Measurements from ENCODE around the gene PDE7B. TPM values are rescaled to one million over a fixed set of nuclear protein-coding genes. Genes with fewer than 3 reads are reported as not detected.

The PDE7B gene
- total RNA-seq, 2 experiments from 2014 or later = 0.25 to 0.31 TPM

DNA sequence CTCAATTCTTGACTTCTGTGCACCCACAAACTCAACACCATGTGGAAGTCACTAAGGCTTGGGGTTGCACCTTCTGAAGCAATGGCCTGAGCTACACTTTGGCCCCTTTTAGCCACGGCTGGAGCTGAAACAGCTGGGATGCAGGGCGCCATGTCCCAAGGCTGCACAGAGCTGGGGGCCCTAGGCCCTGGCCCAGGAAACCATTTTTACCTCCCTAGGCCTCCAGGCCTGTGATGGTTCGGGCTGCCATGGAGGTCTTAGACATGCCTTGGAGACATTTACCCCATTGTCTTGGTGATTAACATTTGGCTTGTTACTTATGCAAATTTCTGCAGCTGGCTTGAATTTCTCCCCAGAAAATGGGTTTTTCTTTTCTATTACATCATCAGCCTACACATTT lies 311.8 kb downstream of the PDE7B start:
- Mint-ChIP-seq H3K27me3 (ENCODE audit: low read depth) (no peaks in the 10 kb centered on the region), H3K4me1 (ENCODE audit: low read depth) (no peaks in the 10 kb centered on the region), H3K9me3 (peaks cover 9% of the 10 kb centered on the region), H3K36me3 (ENCODE audit: low read depth) (peaks cover 4% of the 10 kb centered on the region), H3K27ac (no peak overlapping the region), H3K4me3 (no peak overlapping the region)
- CTCF ChIA-PET = no interaction called here
- DNase-seq = no peak
- intact Hi-C loops (cut with micrococcal nuclease) = no loop called here

DNA sequence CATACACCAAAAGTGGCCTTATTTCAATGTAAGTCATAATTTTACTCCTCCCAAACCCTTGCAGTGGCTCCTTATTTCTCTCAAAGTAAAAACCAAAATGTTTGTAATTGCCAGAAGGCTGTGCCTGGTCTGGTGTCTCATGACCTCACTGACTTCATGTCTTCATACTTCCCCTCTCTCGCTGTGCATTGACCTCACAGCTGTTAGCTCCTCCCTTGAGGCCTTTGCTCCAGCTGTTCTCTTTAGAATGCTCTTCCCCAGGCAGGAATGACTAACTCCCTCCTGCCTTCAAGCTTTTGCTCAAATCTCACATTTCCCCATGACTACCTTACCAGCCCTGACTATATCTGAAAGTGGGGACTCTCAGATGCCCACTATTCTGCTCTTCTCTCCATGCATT lies 315.3 kb downstream of the PDE7B start:
- intact Hi-C loops (cut with micrococcal nuclease) = no loop called here
- H3K4me1 Mint-ChIP-seq (ENCODE audit: low read depth) = no peaks in the 10 kb centered on the region
- no peak overlapping the region for H3K27ac Mint-ChIP-seq
- H3K9me3 Mint-ChIP-seq = peaks cover 8% of the 10 kb centered on the region
- H3K4me3 Mint-ChIP-seq = no peak overlapping the region
- H3K36me3 Mint-ChIP-seq (ENCODE audit: low read depth) = peaks cover 4% of the 10 kb centered on the region
- CTCF ChIA-PET = interaction anchor here (0.6 kb wide), 1 partner anchor 801 kb away, joined by 3 read pairs; no protein-coding TSS in a partner anchor
- H3K27me3 Mint-ChIP-seq (ENCODE audit: low read depth) = no peaks in the 10 kb centered on the region
- no peak for DNase-seq

DNA sequence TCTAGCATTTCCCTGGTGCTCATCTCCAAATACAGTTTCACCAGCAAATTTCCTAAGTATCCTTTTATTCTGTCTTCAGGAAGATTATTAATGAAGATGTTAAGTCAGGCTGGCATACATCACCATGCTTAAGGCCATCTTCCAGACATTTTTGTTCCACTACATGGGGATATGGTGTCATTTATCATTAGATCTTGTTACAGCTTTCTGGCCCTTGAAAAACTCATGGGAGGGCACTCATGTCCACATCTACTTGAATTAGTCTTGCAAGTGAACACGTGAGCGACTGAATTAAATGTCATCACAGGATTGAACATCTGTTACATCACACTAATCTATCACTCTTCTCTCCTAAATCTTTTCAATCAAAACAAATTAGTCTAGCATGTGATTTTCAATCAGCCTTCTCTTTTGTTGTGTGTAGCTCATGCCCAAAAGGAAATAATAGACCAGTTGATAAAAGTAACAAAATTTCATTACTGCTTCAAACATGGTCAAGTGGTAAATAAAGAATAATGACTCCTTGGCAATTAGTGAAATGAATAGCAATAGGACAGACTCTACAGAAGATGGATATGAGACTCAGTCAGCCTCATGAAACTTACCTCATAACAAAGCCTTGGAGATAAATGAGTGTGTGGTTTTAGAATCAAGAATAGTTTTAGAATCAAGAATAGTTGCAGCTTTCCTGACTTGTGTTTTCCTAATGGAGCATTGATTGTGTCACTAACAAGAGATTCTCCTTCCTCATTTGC lies 318.1 kb downstream of the PDE7B start:
- Mint-ChIP-seq H3K4me3 (no peak overlapping the region), H3K36me3 (ENCODE audit: low read depth) (peaks cover 2% of the 10 kb centered on the region), H3K27ac (no peak overlapping the region), H3K27me3 (ENCODE audit: low read depth) (no peaks in the 10 kb centered on the region), H3K9me3 (peaks cover 5% of the 10 kb centered on the region), H3K4me1 (ENCODE audit: low read depth) (peaks cover 6% of the 10 kb centered on the region)
- intact Hi-C loops (cut with micrococcal nuclease) = no loop called here
- no peak for DNase-seq
- CTCF ChIA-PET = interaction anchor here (0.5 kb wide), 1 partner anchor 43 kb away, joined by 3 read pairs; no protein-coding TSS in a partner anchor

DNA sequence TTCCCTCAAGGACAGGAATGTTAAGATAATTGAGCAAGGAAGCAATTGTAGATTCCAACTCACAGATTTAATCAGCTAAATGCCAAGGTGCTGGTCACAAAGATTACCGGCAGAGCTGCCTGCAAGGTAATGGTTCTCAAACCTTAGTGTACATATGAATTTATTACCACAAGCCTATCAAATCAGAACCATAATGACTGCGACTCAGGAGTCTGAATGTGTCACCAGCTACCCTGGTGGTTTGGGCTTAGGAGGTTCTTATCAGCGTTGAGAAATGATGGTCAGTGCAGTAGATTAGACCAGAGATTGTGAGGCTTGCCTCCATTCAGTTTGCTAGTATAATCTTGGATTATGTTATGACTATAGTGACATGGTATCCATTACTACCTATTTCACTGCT lies 319.7 kb downstream of the PDE7B start:
- H3K4me1 Mint-ChIP-seq (ENCODE audit: low read depth) = peaks cover 6% of the 10 kb centered on the region
- CTCF ChIA-PET = no interaction called here
- H3K36me3 Mint-ChIP-seq (ENCODE audit: low read depth) = peaks cover 2% of the 10 kb centered on the region
- intact Hi-C loops (cut with micrococcal nuclease) = no loop called here
- peaks cover 5% of the 10 kb centered on the region for H3K9me3 Mint-ChIP-seq
- no peak overlapping the region for H3K4me3 Mint-ChIP-seq
- DNase-seq = no peak
- no peaks in the 10 kb centered on the region for H3K27me3 Mint-ChIP-seq (ENCODE audit: low read depth)
- H3K27ac Mint-ChIP-seq = no peak overlapping the region

DNA sequence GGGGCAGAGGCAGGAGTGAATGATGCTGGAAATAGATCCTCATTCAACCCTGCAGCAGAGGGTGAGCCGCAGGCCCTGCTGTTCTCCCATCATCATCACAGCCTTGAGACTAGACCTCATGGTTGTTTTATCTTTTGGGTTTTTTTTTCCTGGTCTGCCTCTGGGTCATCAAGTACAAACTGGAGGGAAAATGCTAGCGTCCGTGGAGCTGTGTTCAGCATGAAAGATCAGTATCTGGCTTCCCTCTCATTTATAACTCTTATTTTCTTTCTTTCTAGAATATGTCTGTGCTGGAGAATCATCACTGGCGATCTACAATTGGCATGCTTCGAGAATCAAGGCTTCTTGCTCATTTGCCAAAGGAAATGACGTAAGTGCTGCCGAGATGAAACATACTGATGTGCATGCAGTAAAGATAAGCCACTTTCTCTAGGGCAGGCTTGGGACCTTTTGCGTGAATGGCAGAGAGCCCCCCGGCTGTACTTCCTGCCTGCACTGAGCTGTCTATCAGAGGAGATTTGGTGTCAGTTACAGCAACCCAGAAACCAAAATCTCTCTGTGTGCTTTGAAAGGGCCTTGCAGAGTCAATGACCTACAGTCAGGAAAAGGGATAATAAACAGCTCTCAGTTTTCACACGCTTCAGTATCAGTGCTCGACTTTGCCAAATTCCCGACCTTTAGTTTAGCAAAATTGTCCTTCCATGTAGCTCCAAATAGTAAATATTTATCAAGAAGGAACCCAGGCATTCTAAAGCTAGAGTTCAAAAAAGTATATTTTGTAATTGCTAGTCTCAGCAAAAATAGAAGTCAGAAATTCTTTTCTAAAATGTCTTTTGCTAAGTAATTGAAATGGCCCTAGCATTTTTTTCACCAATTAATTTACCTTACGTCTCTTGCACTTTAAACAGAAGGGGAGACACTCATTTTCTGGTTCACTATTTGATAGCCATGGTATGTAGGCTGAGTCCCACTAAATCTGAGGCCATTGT lies 322.3 kb downstream of the PDE7B start:
- H3K9me3 Mint-ChIP-seq = no peaks in the 10 kb centered on the region
- no peak overlapping the region for H3K4me3 Mint-ChIP-seq
- CTCF ChIA-PET = interaction anchor here (0.6 kb wide), 1 partner anchor 914 kb away, joined by 4 read pairs; no protein-coding TSS in a partner anchor
- intact Hi-C loops (cut with micrococcal nuclease) = no loop called here
- no peak overlapping the region for H3K27ac Mint-ChIP-seq
- H3K27me3 Mint-ChIP-seq (ENCODE audit: low read depth) = no peaks in the 10 kb centered on the region
- peaks cover 6% of the 10 kb centered on the region for H3K4me1 Mint-ChIP-seq (ENCODE audit: low read depth)
- DNase-seq = peak; percentile 31
- no peaks in the 10 kb centered on the region for H3K36me3 Mint-ChIP-seq (ENCODE audit: low read depth)

DNA sequence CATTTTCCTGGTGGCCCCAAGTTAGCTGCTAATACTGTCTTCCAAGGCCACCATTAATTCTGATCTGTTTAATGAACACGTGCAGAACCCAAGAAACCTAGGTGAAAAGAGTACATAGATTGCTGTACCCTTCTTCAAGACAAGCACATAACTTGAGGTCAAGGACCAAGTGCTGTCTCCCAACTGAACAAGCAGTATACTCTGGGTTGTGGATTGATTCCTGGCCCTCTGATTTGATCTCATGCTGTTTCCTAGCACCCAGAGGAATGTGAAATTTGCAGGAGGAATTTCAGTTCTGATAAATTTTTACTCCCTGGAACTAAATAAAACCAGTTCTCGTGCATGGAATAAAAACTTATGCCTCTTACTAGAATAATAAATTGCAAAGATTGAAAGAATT lies 323.0 kb downstream of the PDE7B start:
- no peak for DNase-seq
- H3K4me3 Mint-ChIP-seq = no peak overlapping the region
- CTCF ChIA-PET = interaction anchor here (0.6 kb wide), 1 partner anchor 915 kb away, joined by 4 read pairs; no protein-coding TSS in a partner anchor
- H3K27me3 Mint-ChIP-seq (ENCODE audit: low read depth) = no peaks in the 10 kb centered on the region
- peaks cover 6% of the 10 kb centered on the region for H3K4me1 Mint-ChIP-seq (ENCODE audit: low read depth)
- H3K36me3 Mint-ChIP-seq (ENCODE audit: low read depth) = no peaks in the 10 kb centered on the region
- H3K9me3 Mint-ChIP-seq = no peaks in the 10 kb centered on the region
- intact Hi-C loops (cut with micrococcal nuclease) = no loop called here
- no peak overlapping the region for H3K27ac Mint-ChIP-seq

DNA sequence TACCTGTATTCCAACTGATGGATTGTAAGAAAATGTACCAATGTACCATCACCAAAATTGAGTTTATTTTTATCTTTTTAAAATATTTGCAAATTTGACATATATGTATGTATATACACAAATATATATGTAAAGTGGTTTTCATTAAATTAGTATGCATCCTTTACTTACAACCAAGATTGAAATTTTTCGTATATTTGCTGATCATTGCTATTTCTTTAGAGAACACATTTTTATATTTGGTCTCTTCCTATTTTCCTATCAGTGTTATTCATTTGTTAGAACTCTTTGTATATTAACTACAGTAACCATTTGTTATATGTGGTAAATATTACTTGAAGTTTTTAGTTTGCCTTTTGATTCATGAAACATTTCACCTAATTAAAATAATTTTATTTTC lies 324.4 kb downstream of the PDE7B start:
- intact Hi-C loops (cut with micrococcal nuclease) = no loop called here
- CTCF ChIA-PET = no interaction called here
- Mint-ChIP-seq H3K27ac (no peak overlapping the region), H3K4me3 (no peak overlapping the region), H3K36me3 (ENCODE audit: low read depth) (no peaks in the 10 kb centered on the region), H3K4me1 (ENCODE audit: low read depth) (peaks cover 6% of the 10 kb centered on the region), H3K9me3 (no peaks in the 10 kb centered on the region), H3K27me3 (ENCODE audit: low read depth) (no peaks in the 10 kb centered on the region)
- no peak for DNase-seq

DNA sequence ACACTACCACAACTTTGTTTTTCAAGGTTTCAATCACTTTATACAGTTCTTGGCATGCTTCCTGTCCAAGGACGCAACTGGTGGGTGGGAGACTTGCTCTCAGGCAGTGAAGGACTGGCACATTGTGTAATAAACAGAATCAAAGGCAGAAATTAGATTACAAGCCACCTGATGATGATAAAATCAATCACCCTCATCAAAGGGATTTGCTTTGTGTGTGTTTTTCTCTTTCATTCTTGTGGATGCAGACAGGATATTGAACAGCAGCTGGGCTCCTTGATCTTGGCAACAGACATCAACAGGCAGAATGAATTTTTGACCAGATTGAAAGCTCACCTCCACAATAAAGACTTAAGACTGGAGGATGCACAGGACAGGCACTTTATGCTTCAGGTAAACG lies 327.2 kb downstream of the PDE7B start:
- no peak overlapping the region for H3K4me3 Mint-ChIP-seq
- H3K9me3 Mint-ChIP-seq = no peaks in the 10 kb centered on the region
- H3K4me1 Mint-ChIP-seq (ENCODE audit: low read depth) = peaks cover under 1% of the 10 kb centered on the region
- intact Hi-C loops (cut with micrococcal nuclease) = no loop called here
- DNase-seq = no peak
- H3K27me3 Mint-ChIP-seq (ENCODE audit: low read depth) = no peaks in the 10 kb centered on the region
- CTCF ChIA-PET = no interaction called here
- H3K36me3 Mint-ChIP-seq (ENCODE audit: low read depth) = no peaks in the 10 kb centered on the region
- H3K27ac Mint-ChIP-seq = no peak overlapping the region

DNA sequence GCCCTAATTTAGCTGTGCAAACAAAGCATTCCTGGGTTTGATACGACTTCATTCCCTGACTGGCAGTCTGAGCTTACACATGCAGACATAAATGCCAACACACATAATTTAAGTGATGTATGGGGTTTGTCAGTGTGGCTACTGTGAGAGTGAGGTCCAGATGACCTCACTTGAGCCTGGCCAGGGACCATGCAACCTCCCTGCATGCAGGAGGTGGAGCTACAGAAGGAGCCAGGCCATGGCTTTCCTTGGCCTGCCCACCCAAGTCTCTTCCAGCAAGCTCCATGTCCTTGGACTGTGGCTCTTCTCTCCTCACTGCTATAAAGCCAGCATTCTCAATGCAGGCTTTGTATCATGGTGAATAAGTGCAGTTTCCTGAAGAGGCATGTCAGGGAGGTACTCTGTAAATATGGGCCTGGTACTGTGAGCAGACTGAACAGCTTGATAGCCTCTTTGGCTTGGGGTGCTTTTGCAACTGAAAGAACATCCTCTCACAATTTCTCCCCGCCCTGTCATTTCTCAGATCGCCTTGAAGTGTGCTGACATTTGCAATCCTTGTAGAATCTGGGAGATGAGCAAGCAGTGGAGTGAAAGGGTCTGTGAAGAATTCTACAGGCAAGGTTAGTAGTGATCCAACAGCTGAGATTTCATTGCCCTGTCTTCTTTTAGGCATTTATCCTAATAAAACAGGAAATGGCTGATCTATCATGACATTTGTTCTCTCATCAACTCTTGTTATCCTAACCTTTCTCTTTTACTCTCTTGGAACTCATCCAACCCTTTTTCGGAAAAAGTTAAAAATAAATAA lies 329.4 kb downstream of the PDE7B start:
- no peaks in the 10 kb centered on the region for H3K9me3 Mint-ChIP-seq
- H3K36me3 Mint-ChIP-seq (ENCODE audit: low read depth) = no peaks in the 10 kb centered on the region
- H3K27ac Mint-ChIP-seq = no peak overlapping the region
- no peak for DNase-seq
- intact Hi-C loops (cut with micrococcal nuclease) = no loop called here
- no peak overlapping the region for H3K4me3 Mint-ChIP-seq
- H3K4me1 Mint-ChIP-seq (ENCODE audit: low read depth) = no peaks in the 10 kb centered on the region
- no peaks in the 10 kb centered on the region for H3K27me3 Mint-ChIP-seq (ENCODE audit: low read depth)
- CTCF ChIA-PET = interaction anchor here (0.6 kb wide), 1 partner anchor 78 kb away, joined by 3 read pairs; no protein-coding TSS in a partner anchor

DNA sequence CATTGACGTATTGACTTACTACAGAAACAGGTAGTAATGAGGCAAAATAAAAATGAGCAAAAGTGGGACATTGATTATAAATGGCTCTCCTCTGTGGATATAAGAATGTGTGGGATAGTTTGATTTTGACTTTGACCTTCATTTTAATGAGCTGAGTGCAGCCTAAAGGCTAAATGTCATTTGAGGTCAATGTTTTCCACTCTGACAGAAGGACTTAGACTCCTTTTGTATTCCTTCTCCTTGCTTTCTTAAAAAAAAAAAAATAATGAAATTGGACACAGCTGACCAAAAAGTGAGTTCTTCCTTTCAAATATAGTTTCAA lies 330.0 kb downstream of the PDE7B start:
- CTCF ChIA-PET = interaction anchor here (0.6 kb wide), 1 partner anchor 78 kb away, joined by 3 read pairs; no protein-coding TSS in a partner anchor
- no peak for DNase-seq
- Mint-ChIP-seq H3K4me3 (no peak overlapping the region), H3K27ac (no peak overlapping the region), H3K4me1 (ENCODE audit: low read depth) (no peaks in the 10 kb centered on the region), H3K27me3 (ENCODE audit: low read depth) (no peaks in the 10 kb centered on the region), H3K9me3 (no peaks in the 10 kb centered on the region), H3K36me3 (ENCODE audit: low read depth) (no peaks in the 10 kb centered on the region)
- intact Hi-C loops (cut with micrococcal nuclease) = no loop called here

DNA sequence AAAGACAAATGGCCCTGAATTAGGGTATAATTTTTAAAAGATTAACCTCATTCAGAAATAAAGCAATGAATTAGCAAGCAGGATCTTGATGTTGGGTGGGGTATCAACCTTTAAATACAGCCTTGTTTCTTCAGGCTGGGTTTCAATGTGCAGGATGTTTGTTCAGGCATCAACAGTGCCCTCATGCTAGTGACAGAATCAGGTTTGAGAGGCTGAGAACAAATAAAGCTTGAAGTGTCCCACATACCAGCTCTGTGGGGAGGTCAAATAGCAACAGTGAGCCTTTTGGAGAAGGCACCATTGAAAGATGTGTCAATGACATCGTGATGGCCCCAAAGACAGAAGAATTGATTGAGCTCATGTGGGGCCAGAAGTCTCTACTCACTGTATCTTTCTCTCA lies 330.4 kb downstream of the PDE7B start:
- no peaks in the 10 kb centered on the region for H3K9me3 Mint-ChIP-seq

DNA sequence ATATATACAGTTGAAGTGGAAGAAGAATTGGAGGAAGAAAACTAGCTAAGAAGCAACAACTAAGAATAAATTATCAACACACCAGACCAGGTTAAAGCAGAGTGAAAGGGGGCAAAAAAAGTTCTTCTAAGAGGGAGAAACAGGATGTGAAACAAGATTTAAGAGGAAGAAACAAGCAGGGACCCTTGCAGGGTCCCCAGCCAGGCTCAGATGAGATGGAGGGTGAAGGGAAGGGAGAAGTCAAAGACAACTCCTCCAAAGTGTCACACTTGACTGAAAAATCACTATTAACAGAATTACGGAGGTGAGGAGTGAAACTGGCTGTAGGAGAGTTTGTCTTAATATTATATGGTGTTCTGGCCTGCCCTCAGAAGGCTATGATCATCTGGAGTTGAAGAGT lies 333.2 kb downstream of the PDE7B start:
- Mint-ChIP-seq H3K4me1 (ENCODE audit: low read depth) (no peaks in the 10 kb centered on the region), H3K9me3 (no peaks in the 10 kb centered on the region), H3K27me3 (ENCODE audit: low read depth) (no peaks in the 10 kb centered on the region), H3K4me3 (no peak overlapping the region), H3K36me3 (ENCODE audit: low read depth) (no peaks in the 10 kb centered on the region), H3K27ac (no peak overlapping the region)
- CTCF ChIA-PET = no interaction called here
- DNase-seq = no peak
- intact Hi-C loops (cut with micrococcal nuclease) = no loop called here

More for the DNA sequence above, 330.4 kb downstream of the PDE7B start:
- intact Hi-C loops (cut with micrococcal nuclease) = no loop called here
- Mint-ChIP-seq H3K36me3 (ENCODE audit: low read depth) (no peaks in the 10 kb centered on the region), H3K27ac (no peak overlapping the region), H3K4me3 (no peak overlapping the region), H3K27me3 (ENCODE audit: low read depth) (no peaks in the 10 kb centered on the region), H3K4me1 (ENCODE audit: low read depth) (no peaks in the 10 kb centered on the region)
- no peak for DNase-seq
- CTCF ChIA-PET = interaction anchor here (0.6 kb wide), 1 partner anchor 79 kb away, joined by 3 read pairs; no protein-coding TSS in a partner anchor

Measured in activated naive CD4-positive, alpha-beta T cell treated with anti-CD3 and anti-CD28 coated beads for 36 hours (primary cell).